CD1c-positive myeloid dendritic cell (primary cell): Measurements from ENCODE around the gene BST1.

Experiments
- DNase-seq: peaks from one replicate; pipeline ENCODE4 v3.0.0-alpha.2; 2016; ENCODE audit errors: extremely low spot score

The BST1 gene

DNA sequence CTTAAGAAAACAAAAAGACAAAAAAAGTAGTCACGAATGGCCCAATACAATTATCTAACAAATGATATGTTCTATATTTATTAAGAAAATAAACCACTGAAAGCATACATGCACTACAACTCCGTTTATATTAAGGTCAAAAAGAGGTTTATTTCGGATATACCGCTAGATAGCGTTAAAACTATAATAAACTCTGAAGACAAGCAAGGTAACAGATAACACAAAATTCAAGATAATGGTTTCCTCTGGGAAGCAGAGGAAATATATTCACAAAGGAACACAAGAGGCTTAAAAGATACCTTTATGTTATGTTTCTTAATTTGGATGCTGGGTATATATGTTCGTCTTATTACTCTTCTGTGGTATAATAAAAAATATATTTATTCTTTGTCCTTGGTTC is 26.0 kb upstream of the BST1 start:
- no peak for DNase-seq

DNA sequence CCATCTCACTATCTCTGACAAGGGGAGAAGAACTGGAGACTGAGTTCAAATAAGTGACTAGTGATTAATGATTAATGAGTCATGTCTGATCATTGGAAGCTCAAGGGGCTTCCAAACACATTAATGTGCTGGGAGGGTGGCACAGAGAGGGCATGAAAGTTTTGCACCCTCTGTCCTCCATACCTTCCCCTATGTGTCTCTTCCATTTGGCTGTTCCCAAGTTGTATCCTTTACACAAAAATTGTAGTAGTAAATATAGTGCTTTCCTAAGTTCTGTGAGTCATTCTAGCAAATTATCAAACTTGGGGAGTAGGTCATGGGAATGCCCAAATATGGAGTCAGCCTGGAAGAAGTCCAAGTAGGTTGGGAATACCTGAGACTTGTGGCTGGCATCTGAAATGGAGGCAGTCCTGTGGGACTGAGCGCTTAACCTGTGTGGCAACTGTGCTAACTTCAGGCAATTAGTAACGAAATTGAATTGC is 25.3 kb upstream of the BST1 start:
- no peak for DNase-seq

DNA sequence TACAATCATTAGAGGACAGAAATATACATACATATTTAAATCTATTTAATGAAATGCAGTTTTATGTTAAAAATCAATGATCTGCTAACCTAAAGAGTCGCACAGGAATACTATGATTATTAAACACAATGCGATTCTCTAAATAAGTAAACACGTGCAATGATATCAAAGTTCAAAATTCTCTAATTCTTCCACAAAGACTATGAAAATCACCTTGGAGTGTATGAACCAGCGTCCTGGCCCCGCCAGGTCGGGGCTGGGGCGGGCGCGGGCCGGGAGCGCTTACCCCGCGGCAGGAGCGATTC is 21.8 kb upstream of the BST1 start:
- no peak for DNase-seq

DNA sequence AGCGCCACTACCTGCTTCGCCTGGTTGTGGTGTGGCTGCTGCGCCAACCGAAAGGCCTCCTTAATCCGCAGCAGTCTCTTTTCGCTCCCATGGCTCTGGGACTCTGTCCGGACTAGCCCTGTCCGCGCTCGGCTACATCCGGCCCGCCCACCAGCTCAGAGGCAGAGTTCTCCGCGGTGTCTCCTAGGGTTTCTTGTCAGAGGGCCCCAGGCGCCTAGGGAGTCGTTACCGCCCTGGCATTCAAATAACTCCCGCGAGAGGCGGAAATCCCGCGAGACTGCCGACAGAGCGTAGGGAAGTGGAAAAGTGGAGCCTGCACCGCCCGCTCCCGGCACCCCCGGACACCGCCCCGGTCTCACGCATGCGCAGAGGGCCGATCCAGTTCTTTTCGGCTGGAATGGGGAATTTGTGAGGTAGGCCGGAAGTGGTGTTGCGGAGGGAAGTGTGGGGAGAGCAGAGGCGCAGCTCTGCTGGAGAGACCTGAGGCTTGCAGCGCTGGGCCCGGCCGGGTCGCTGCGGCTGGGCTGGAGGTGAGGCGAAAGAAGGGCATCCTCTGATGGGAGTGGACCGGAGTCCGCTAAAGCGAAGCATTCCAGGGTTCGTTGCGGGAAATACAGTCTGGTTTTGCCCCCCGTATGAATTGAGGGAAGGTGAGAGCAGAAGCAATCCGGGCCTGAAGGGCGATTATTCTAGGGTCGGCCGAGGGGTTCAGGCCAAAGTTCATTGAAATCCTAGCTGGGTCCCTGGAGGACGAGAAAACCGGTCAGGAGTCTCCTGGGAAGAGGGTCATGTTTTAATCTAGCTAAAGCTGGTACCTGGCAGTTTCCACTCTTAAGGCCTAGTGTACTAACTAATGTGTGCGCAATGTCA is 21.3 kb upstream of the BST1 start, which contains the start of gene FAM200B:
FAM200B (plus strand) TSS at position 456 of the 870 bp plus-strand sequence. CDS start 5,151 bp downstream, outside the sequence.
- peak; percentile 100 for DNase-seq

DNA sequence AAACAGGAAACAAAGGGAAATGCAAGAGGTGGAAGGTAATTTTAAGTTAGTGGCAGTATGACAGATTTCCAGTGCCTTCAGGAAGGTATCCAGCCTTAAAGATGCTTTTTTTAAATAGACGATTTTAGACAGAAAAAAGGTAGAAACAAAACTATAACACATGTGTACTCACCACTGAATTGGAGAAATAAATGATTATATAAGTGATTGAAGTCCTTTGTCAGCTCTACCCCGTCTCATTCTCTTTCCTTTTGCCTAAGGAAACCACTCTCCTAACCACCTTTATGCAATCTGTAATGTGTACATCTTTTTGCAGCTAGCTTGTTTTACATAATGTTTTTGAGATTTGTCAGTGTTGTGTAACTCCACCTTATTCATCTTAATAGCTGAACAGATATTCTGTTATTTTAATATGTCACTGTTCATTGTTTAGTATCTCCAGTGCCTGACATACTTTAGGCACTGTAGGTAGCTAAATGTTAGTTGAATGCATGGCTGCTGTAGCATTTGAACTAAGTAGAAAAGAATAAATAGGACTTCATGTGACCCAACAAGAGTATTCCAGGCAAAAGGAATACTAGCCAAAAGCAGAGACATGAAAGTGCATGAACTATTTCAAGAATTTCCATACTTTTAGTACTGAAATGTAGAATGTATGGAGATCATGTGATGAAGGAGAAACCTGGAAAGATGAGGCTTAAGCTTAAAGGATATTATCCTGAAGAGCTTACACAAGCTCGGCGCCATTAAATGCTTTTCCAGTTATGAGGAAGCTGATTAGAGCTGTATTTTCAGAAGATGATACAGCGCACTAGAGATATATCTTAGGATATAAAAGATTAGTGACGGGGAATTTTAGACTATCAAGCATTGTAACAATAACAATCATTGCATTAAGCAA is 20.4 kb upstream of the BST1 start:
- DNase-seq: no peak

DNA sequence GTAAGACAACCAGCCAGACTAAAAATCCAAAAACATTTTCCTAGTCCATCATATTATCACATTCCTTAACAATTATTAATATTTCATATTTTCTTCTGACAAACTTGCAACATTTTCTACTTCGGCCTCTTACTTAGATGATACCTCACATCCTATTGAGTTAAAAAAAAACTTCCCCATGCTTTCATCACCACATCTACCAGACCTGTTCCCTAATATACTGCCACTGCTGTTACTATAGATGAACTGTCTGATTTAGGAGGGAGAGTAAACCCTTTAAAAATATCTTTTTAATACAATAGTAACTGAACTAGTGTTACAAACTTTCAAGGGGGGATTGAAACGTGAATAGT is 19.7 kb upstream of the BST1 start:
- peak; percentile 50 for DNase-seq

DNA sequence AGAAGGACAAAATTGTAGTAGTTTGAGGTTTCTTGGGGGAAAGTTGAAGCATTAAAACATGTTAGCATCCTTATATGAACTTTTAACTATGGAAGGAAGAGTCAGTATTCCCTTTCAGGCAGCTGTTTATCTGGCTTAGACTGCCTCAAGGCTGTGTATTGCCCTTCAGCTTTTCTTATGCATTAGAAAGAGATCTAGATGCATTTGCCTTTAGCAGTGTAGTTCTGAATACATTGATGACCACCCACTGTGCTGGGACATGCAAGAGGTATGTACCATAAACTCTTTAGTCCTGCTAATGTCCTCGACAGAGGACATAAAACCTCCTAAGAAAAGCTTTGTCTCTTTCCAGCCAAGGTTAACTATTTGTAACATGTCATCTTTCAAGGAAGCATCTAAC is 18.4 kb upstream of the BST1 start:
- no peak for DNase-seq

DNA sequence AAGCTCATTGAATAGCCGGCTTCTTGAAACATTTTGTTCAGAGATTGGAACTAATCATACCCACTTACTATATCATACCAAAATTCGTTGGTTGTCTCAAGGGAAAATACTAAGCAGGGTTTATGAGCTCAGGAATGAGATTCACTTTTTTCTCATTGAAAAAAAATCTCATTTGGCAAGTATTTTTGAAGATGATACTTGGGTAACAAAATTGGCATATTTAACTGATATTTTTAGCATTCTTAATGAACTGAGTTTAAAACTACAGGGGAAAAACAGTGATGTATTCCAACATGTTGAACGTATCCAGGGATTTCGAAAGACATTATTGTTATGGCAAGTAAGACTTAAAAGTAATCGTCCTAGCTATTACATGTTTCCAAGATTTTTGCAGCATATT is 14.8 kb upstream of the BST1 start:
- no peak for DNase-seq

DNA sequence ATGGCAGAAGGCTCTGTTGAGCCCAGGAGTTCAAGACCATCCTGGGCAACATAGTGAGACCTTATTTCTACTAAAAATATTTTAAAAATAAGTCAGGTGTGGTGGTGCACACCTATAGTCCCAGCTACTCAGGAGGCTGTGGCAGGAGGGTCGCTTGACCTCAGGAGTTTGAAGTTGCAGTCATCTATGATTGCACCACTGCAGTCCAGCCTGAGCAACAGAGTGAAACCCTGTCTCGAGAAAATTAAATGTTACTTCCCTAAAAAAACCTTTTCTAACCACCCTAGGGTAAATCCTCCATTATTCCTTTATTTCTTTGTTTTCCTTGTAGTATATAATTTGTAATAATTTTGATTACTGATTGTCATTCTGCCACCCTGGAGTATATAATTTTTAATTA is 13.3 kb upstream of the BST1 start:
- DNase-seq: peak; percentile 67

DNA sequence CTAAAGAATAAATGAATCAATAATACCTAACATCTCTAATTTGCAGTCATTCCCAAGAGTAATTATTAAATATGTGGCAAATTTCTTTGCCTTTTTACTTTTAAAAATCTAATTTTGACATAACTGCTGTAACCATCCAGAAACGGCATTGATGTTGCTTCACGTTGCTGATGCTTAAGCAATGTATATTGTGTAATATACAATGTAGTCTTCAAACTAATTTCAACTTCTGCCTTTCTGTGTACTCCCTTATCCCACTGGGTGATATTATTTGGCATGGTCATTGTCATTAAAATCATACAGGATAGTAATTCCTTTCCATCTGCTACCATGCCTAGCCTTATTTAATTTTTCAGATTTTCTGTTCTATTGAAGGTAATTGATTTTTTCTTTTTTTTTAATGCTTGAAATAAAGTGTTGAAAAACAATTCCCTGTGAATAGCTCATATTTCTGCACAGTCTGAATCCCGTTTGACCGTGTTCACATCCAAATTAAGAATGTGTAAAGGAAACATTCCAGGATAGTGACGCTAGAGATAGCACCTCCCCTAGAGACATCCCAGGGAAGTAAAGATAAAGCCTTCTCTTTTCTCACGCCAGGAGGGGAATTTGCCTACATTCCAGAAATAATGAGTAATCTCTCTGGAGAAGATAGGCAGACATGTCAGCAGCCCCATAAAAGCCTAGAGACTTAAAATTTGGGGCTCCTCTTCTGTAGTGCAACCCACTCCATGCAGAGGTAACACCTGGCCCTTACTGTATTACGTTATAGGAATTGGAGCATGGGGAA is 12.7 kb upstream of the BST1 start:
- peak; percentile 85 for DNase-seq

DNA sequence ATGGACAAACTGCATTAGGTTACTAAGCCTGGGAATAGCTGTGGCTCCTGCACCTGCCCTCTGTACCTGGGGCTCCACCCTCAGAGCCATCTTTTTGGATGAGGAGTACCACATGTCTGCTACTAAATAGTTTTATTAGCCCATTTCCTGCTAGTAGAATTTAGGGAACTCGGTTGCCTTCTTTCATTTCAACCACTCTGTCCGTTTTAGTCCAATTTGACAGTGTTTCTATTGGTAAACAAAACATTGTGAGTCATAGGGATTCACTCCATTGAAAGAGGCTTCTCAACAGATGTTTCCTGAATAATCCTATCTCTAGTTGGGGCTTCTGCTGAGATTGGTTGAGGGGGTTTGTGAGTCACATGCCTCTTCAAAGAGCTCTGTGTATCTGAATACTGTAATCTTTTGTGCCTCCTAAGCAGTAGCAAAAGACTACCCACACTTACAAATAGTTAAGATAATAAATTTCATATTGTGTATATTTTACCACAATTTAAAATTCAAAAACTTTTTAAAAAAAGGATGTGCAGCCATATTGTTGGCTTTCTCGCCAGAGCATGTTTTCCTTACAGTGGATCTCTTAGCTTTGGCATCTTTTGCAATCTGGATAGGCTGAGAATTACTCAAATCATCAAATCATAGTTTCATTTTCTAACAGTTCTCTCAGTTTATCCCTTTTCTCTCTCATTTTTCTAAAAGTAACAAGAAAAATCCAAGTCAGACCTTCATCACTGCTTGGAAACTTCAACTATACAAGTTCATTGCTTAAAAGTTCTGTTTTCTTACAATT is 11.3 kb upstream of the BST1 start:
- peak; percentile 42 for DNase-seq

DNA sequence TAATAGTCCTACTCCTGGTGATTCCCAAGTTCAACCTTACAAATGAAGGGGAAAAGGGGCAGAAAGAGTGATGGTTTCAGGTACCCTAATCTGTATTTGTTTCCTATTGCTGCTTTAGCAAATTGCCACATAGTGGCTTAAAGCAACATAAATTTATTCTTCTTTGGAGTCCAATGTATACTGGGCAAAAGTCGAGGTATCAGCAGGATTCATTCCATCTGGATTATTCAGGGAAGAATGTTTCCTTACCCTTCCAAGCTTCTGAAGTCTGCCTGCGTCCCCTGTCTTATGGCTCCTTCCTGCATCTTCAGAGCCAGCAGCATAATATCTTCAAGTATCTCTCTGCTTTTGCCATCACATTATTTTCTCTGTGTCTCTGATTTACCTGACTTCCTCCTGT is 10.3 kb upstream of the BST1 start:
- no peak for DNase-seq

DNA sequence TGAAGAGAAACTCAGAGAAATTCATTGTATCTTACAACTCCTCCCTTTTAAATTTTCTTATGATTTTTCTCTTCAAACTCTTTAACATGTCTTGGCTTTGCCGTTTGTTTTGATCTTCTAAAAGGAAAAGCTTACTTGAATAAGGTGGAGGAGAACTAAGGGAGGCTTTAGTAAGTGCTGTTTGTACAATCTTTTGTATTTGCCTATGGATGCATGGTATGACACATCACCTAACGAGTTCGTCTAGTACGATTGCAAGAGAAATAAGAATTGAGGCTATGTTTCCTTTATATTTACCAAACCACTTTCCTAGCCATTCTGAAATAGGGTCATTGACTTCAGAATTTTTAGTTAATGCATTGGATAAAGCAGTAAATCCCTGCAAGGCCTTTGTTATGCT is 8.4 kb upstream of the BST1 start:
- DNase-seq: no peak

DNA sequence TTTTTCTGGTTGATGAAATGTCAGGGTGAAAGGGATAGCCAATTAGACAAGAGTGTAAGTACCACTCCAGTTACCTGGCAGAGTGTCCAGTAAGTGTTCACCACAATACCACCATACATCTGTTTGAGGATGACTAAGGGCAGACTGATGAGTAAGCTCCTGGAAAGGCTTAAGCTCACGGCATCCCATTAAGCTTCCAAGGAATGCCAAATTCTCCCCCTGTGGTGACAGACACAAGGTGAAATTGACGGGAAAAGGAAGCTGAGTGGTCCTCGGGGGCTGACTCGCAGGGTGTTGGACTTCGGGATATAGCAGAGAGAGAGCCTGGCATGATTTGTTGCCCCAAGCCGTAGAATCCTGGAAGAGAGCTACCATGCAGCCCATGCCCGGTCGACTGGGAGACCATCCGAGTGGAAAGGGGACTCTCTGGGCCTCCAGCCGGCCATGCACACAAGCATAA is 7.6 kb upstream of the BST1 start:
- DNase-seq: no peak

DNA sequence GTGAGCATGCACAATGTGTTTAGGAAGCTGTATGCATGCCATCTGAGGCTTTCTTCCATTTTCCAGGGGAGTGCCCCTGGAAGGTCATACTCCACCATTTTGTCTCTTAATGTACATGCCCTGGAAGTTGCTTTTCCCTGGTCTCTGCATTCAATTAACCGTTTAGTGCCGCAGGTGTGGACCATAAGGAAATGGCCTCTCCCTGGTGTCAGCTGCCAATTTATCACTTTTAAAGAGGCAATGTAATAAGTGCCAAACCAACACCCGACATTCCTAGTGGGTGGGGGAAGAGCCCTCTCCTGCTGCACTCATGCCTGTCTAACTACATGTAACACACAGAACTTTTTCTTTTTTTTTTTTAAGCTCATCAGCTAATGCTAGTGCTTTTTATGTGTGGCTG is 7.1 kb upstream of the BST1 start:
- DNase-seq: no peak

DNA sequence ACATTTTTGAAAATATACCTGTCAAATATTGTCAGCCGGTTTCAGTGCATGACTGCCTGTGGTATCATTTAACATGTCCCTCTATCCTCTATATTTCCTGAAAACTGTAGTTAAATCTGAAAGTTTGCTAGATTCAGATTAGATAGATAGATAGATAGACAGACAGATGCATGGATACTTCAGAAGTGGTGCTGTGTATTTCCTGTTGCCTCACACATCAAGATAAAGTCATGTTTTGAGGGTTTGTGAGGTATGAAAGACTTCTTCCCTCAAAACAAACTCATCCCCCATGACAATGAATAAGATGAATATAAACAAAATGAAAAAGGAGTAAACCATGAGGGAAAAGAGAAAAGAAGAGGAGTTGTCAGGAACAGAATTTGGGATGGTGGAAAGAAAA is 6.0 kb upstream of the BST1 start:
- no peak for DNase-seq

DNA sequence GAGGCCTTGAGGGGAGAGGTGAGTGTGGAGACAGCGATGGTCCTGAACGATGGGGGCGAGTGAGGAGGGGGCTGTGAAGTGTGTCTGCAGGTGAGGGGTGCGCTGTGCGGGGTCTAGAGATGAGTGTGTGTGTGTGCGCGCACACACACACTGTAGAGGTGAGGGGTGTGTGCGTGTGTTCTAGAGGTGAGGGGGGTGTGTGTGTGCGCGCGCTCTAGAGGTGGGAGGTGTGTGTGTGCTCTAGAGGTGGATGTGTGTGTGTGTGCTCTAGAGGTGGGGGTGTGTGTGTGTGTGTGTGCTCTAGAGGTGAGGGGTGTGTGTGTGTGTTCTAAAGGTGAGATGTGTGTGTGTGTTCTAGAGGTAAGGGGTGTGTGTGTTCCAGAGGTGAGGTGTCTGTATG is 574 bp downstream of the BST1 start:
- no peak for DNase-seq

DNA sequence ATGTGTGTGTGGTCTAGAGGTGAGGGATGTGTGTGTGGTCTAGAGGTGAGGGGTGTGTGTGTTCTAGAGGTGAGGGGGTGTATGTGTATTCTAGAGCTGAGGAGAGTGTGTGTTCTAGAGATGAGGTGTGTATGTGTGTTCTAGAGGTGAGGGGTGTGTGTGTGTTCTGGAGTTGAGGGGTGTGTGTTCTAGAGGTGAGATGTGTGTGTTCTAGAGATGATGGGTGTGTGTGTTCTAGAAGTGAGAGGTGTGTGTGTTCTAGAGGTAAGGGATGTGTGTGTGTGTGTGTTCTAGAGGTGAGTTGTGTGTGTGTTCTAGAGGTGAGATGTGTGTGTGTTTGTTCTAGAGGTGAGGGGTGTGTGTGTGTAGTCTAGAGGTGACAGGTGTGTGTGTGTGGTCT is 1.3 kb downstream of the BST1 start:
- no peak for DNase-seq

DNA sequence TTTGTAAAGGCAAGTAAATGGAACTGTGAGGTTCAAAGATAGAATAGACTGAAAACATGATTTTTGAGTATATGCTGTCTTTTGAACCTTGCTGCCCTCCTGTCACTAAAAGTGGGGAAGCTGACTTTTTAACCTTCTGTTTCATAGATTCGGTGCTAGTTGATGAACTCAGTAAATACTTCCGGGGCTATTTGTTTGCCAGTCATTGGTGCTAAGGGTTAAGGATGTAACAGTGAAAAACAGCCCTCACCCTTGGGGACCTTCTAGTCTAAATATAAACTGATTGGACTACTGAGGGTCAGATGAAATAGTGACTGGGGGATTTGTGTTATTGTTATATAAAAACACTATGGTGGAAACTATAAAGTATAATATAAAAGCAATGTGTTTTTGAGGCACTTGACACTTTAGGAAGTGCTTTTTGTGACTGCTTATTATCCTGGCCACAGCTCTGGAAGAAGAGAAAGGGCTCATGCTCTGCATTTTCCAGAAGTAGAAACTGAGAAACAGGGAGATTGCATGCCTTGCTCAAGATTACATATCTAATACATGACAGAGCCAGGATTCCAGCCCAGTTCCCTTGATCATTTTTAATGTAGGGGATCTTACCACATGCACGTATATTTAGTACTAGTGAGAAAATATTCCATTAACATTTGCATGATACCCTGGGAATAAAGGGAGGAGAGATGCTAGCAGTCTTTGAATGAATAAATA is 3.9 kb downstream of the BST1 start:
- DNase-seq: no peak

DNA sequence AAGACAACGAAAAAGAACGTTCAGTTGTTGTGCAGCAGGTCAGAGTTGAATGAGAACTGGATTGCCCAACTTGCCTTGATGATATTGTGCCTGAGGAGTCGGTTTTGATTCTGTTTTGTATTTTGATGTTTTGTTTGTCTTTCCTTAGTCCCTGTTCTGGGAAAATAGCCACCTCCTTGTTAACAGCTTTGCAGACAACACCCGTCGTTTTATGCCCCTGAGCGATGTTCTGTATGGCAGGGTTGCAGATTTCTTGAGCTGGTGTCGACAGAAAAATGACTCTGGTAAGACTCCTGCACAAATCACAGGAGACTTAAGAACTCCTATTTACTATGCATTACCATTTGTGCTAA is 4.5 kb downstream of the BST1 start:
- no peak for DNase-seq

DNA sequence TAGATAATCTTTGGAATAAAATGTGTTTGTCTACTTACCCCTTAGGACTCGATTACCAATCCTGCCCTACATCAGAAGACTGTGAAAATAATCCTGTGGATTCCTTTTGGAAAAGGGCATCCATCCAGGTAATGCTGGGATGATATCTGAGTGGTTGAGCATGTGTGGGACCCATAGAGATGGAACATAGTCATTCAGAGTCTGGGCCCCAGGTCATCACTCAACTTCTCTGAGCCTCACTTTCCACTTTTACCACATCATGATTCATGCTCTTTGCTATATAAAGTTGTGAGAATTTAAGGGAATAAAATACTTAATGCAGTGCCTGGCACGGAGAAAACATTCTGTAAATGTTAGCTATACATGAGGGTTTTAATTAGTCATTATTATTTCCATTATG is 8.9 kb downstream of the BST1 start:
- DNase-seq: no peak
